C1 segment of cervical spinal cord (tissue), 14 donors: ENCODE data around the gene ABI3BP.

Experiments used
- DNase-seq, 14 donors: peaks; one replicate each; lab custom pipeline; 2025; lab: John Stamatoyannopoulos, UW

The ABI3BP gene

GRCh38 chr3:100775669-100776068 is 217.6 kb downstream of the ABI3BP start:
- DNase-seq = no peak

GRCh38 chr3:100775226-100775625 is 218.0 kb downstream of the ABI3BP start:
- no peak for DNase-seq

- DNase-seq = no peak
Measured at GRCh38 chr3:100769693-100770092, 223.5 kb downstream of the ABI3BP start.

GRCh38 chr3:100766069-100766468 is 227.2 kb downstream of the ABI3BP start:
- DNase-seq = no peak

GRCh38 chr3:100765437-100765975 is 227.7 kb downstream of the ABI3BP start:
- DNase-seq = no peak

- no peak for DNase-seq
Measured at GRCh38 chr3:100761951-100762350, 231.3 kb downstream of the ABI3BP start.

- DNase-seq = no peak
Measured at GRCh38 chr3:100761211-100761942, 231.8 kb downstream of the ABI3BP start.

- no peak for DNase-seq
Measured at GRCh38 chr3:100760377-100760776, 232.8 kb downstream of the ABI3BP start.

- DNase-seq = no peak
Measured at GRCh38 chr3:100759950-100760349, 233.3 kb downstream of the ABI3BP start.

- no peak for DNase-seq
Measured at GRCh38 chr3:100759159-100759558, 234.1 kb downstream of the ABI3BP start.

GRCh38 chr3:100756441-100756840 is 236.8 kb downstream of the ABI3BP start:
- peak in 1 of 14 donors; percentile 50 for DNase-seq

GRCh38 chr3:100754563-100755334 is 238.5 kb downstream of the ABI3BP start:
- no peak for DNase-seq

- DNase-seq = no peak
Measured at GRCh38 chr3:100753846-100754245, 239.4 kb downstream of the ABI3BP start.

- no peak for DNase-seq
Measured at GRCh38 chr3:100748967-100749366, 244.3 kb downstream of the ABI3BP start.

- DNase-seq = no peak
Measured at GRCh38 chr3:100748220-100748619, 245.0 kb downstream of the ABI3BP start.

GRCh38 chr3:100746092-100746491 is 247.1 kb downstream of the ABI3BP start:
- no peak for DNase-seq

GRCh38 chr3:100745617-100746016 is 247.6 kb downstream of the ABI3BP start:
- no peak for DNase-seq

GRCh38 chr3:100744671-100745070 is 248.6 kb downstream of the ABI3BP start:
- no peak for DNase-seq

GRCh38 chr3:100743535-100743934 is 249.7 kb downstream of the ABI3BP start:
- DNase-seq = no peak

- DNase-seq = no peak
Measured at GRCh38 chr3:100740207-100740606, 253.0 kb downstream of the ABI3BP start.

GRCh38 chr3:100737334-100737733 is 255.9 kb downstream of the ABI3BP start:
- DNase-seq = no peak

- DNase-seq = no peak
Measured at GRCh38 chr3:100732435-100732834, 260.8 kb downstream of the ABI3BP start.

GRCh38 chr3:100730524-100730923 is 262.7 kb downstream of the ABI3BP start:
- no peak for DNase-seq
